Activated CD4-positive, alpha-beta T cell treated with anti-CD3 and anti-CD28 coated beads for 4 hours (primary cell): ENCODE results near the gene KIF1B.

Experiments
- DNase-seq, 2 donors: peaks; one replicate each; pipeline ENCODE4 v3.0.0-alpha.2; 2020

KIF1B gene

GRCh38 chr1:10287023-10287645, 76.8 kb downstream of the KIF1B start:
- no peak for DNase-seq

- DNase-seq = no peak
These were observed 77.8 kb downstream of the KIF1B start for GRCh38 chr1:10288029-10288615.

DNA sequence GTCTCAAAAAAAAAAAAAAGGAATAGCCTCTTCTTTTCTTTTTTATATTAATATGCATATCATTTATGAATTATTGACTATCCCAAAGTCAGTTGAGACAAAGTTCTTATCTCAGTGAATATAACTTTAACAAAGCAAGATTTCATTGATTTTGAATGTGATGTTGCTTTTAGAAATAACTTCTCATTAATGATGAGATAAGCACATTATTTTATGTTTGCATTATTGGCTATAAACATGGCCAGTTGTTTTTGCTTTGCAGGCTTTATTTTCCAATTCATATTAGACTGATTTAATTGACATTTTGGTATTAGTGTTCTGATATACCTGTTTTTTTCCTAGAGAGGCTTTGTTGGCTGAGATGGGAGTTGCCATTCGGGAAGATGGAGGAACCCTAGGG, 81.3 kb downstream of the KIF1B start:
- no peak for DNase-seq

GRCh38 chr1:10292188-10292587, 81.8 kb downstream of the KIF1B start:
- DNase-seq = no peak

GRCh38 chr1:10295481-10296085, 85.2 kb downstream of the KIF1B start:
- DNase-seq = no peak

- DNase-seq = no peak
These were observed 88.8 kb downstream of the KIF1B start for GRCh38 chr1:10299151-10299550.

DNA sequence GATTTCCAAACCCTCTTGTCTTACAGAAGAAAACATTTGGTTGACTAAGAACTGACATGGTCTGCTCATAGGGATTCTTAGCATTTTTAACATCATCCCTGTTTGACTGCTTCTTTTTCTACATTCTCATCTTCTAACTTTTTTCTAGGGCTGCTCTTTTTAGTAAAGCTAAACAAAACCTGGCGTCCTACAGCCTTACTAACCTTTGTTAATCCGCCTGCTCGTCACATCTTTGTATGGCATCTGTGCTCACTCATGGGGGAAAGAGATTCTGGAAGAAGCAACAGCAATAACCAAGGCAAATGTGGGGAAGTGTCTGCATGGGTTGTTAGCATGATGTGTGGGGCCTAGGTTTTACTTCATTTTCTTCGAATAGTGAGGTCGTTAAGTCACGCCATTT, 92.0 kb downstream of the KIF1B start:
- no peak for DNase-seq

DNA sequence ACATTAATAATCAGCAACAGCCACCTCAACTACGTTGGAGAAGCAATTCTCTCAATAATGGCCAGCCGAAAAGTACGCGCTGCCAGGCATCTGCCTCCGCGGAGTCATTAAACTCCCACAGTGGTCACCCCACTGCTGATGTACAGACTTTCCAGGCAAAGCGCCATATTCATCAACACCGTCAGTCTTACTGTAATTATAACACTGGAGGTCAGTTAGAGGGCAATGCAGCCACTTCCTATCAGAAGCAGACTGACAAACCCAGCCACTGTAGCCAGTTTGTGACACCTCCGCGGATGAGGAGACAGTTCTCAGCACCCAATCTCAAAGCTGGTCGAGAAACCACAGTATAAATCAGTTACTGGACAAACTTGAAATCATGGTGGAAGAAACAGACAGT, 93.9 kb downstream of the KIF1B start:
- DNase-seq = no peak

DNA sequence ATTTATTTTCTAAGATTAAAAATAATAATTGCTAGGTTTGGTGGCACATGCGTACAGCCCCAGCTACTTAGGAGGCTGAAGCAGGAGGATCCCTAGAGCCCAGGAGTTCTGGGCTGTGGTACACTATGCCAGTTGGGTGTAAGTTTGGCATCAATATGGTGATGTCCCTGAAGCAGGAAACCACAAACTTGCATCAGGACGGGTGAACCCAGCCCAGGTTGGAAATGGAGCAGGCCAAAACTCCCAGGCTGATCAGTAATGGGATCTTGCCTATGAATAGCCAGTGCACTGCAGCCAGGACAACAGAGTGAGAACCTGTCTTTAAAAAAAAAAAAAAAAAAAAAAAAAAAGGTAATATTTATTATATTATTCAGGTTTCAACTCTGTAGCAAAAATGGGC, 96.1 kb downstream of the KIF1B start:
- DNase-seq = no peak

- DNase-seq = peak; percentile 7 to 10
These were observed 97.6 kb downstream of the KIF1B start for GRCh38 chr1:10308001-10308400.

GRCh38 chr1:10309243-10310011, 99.1 kb downstream of the KIF1B start:
- no peak for DNase-seq

- no peak for DNase-seq
These were observed 106.4 kb downstream of the KIF1B start for GRCh38 chr1:10316752-10317151.

DNA sequence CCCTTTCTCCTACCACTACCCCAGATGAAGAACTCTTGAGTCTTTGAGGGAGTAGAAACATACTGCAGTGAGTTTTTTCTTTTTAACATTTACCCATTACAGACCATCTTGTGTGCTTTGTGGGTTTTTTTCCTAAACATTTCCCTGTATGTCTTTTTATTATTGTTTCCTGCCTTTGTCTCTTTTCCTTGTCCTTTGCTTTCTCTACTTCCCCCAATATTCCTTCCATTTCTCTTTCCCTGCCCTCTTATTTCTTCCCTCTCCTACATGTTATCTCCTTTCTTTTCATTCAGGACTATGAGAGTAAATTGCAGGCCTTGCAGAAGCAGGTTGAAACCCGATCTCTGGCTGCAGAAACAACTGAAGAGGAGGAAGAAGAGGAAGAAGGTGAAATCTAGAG, 109.4 kb downstream of the KIF1B start:
- DNase-seq = no peak

DNA sequence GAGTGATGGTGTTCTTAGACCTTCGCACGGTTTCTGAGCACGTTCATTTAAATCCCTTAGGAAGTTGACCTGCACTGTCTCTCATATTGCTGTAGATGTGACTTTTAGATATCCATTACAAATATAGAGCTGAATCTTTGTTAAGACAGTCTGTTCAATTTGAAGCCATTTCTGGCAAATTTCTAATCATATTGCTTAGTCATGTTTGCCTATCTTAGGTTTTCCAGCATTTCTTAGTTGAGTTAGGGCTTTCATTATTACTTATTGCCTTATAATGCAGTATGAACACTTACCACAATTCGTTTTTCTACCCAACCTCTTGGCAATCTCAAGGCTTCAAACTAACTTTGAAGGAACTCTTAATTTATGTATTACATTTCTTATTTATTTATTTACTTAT, 110.0 kb downstream of the KIF1B start:
- DNase-seq = no peak

GRCh38 chr1:10322821-10323220, 112.5 kb downstream of the KIF1B start:
- no peak for DNase-seq

GRCh38 chr1:10324627-10325026, 114.3 kb downstream of the KIF1B start:
- no peak for DNase-seq

- DNase-seq = no peak
These were observed 115.2 kb downstream of the KIF1B start for GRCh38 chr1:10325521-10325920.

- DNase-seq = no peak
These were observed 115.9 kb downstream of the KIF1B start for GRCh38 chr1:10326251-10326650.

DNA sequence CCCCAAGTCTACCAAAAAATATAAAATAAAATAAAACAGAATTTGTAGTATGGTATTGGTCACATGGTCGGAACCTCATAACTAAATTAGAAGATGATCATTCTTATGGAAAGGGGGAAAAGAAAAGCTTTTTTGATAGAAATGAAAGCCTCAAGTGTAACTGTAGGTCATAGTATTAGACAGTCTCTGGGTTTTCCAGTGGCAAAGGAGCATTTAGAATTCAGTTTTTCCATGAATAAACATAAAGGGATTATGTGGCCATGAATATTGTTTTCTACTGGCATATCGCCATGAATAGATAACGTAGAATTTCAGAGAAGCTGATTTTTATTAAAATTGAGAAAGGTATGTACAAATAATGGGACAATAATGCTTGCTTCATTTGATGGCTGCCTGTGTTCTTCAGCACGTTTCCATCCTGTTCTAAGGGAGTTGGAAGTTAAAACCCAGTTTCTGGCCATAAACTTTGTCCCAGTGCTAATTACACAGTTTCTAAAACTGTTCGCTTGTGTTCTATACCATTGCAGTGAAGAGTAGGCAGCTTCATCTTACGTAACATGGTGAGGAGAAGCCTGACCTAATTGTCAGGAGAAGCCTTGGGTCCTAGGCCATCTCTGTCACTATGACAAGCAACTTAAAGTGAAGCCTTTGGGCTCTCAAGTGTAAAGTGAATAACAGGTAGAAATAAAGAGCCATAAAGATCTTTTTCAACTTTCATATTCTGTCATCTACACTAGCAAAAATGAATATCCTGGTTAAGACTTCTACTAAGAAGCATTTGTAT, 118.0 kb downstream of the KIF1B start:
- no peak for DNase-seq

GRCh38 chr1:10337436-10337835, 127.1 kb downstream of the KIF1B start:
- DNase-seq = no peak

DNA sequence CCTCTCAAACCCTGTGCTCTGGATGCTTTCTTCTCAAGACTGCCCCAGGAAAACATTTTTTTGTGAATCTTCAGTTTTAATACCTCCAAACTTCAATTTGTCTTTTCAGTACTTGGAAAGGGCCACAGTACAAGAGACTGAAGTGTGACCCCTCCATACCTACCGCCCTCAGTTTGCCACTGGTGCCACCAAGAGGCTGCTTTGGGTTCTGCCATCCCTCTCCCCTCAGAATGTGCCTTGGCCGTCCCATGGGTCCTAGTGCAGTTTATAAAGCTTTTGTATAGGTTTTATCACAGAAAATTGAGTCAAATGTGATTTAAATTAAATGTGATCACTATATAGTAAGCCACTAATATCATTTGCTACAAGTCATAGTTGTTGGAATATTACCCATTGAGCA, 127.7 kb downstream of the KIF1B start:
- peak in 1 of 2 donors; percentile 7 for DNase-seq

DNA sequence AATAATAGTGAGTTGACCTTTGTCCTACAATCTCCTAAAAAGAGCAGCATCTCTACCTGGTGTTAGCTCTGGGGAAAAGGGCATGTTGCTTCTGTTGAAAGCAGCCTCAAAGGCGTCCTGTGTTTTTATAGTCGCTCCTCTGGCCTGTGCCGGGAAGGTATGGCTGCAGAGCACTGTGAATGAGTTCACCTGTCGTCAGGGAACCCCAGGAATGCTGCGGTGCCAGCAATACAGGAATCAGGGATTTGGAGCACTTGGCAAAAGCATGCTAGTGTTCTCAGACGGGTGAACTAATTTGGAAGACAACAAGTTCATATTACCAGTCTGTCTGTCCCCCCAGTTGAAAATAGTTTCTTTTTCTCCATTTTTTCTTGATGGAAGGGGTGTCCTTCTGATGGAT, 128.2 kb downstream of the KIF1B start:
- no peak for DNase-seq

DNA sequence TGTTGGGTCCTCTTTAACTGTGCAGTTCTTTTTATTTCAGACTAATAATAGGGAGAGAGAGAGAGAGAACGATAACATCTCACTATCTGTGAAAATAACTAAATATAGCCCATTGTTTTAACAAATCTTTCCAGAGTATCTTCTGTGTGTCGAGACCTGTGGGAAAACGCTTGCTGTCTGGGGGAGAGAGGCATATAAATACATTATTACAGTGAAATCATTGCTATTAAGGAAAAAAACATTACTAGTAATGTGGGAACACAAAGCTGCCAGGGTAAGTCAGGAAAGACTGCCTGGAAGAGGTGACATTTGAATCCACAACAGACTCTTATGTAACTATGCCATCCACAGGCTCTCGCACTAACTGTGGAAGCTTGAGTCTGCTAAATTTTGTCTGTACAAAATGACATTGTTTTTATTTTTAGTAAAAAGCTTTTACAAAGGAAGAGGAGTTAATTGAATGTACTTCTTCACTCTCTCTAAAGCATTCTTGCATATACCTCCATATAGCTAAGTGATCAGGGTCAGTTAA, 128.7 kb downstream of the KIF1B start:
- no peak for DNase-seq
